COLO829 (cell line): Measurements from ENCODE around the gene STAB1.
A peak's percentile ranks its signal among the peaks of the same experiment; 100 is the strongest.
"Not testable (repeated sequence)": the region's sequence is repeated elsewhere in the genome, so short reads cannot be mapped to it uniquely, and the experiment has no call there.

ENCODE experiments used
- DNase-seq: peaks from one replicate; pipeline ENCODE4 v3.0.0; 2012; ENCODE audit warnings: low spot score

The STAB1 gene

DNA sequence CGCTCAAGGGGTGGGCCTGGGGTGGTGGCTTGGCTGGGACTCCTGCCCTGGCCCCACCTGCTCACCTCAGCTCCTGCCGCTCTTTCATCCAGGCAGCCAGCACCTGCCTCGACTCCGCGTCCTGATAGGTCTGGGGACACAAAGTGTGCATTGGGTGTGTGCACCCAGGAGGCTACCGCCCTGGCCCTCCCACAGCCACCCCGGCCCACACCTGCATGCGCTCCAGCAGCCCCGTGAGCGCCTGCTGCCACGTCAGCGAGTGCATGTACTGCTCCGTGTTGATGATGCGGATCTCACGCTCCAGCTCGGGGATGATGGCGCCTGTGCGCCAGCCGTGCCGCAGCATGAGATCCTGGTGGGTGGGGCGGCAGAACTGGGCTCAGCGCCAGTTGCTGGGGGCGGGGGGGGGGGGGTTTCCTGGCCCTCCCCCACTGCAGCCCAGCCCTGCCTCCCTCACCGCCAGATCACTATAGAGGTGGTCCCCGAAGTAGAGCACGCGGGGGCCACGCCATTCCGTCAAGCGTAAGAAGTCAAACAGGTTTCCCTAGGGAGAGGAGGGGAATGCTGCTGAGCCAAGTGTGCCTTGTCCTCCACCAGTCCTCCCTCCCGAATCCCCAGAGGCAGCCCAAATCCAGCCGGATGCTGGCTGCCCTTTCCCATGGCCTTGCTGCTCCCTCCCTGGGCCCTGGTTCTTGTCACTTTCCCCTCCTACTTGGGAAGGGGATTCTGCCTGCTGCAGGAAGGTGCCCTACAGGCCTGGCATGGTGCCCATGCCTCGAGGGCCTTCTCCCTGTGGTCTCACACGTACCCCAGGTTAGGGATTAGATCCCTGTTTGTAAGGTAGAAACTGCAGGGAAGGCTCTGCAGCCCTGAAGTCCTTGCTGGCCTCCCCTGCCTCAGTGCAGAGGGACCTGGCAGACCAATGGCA is 29.9 kb downstream of the STAB1 start:
- DNase-seq, result no peak

DNA sequence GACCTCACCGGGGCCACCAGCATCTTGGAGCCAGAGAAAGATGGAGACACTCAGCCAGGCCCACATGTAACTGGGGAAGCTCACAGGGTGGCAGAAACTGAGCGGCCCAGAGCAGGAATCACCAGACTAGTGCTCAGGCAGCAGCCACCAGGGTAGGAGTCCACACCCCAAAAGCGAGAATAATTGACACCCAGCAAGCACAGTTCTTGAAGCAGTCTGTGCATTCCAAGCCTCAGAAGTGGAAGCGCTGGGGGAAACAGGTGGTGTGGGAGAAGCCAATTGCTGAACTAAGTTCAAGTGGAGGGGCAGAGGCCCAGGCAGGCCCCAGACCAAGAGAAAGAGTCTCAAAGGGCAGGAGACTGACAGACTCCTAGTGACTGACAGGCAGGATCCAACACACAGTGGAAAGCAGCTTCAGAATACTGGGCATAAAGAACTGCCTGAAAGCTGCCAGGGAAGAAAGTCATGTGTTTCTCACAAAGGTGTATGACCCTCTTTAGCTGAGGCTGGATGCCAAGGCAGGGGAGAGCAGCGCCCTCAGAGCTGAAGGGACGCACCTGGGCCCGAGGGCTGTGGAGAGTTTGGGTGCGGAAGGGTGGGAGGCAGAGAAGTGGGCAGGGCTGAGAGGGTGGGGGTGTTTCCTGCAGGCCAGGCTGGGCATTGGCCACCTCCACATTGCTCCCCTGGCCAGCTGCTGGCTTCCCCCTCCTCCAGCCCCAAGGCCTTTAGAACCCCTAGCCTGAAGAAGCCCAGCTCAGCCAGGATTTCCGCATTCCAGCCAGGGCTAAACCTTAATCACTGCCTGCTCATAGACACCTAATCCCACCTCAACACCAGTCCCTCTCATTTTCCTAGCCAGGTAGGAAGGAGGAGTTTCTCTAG is 30.8 kb downstream of the STAB1 start:
- no peak for DNase-seq

DNA sequence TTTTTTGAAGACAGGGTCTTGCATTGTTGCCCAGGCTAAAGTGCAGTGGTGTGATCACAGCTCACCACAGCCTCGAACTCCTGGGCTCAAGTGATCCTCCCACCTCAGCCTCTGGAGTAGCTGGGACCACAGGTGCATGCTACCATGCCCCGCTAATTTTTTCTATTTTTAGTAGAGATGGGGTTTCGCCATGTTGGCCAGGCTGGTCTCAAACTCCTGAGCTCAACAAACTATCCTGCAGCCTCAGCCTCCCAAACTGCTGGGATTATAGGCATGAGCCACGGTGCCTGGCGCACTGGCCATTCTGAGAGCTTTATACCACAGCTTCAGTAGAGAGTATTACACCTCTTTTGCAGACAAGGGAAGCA is 31.5 kb downstream of the STAB1 start:
- DNase-seq, result not testable (repeated sequence)

DNA sequence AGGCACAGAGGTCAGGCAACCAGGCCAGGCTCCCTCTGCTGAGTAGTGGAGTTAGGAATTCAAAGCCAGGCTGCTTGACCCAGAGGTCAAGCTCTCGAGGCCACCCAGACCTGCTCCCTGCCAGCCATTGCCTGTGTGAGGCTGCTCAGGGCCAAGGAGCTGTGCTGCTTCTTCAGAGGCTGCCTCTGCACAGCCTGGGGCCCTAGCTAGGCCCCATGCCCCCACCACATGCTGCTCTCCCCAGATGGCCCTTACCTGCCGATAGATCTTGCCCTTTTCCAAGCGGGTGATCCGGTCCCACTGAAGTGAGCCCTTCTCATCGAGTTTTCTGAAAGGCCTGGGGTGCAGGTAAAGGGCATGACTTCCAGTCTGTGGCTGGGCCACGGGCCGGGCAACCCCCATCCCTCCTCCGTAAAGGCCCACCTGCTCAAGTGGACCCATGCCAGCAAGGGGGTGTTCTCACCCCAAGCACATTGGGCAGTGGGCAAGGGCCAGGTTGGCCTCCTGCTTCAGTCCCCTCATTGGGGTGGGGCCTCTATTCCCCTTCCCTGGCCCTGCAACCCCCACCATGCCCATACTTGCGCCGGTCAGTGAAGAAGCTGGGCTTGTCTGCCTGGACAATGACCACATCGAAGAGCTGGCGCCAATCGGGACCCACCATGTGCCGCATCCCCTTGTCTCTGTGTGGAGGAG is 32.0 kb downstream of the STAB1 start:
- no peak for DNase-seq

DNA sequence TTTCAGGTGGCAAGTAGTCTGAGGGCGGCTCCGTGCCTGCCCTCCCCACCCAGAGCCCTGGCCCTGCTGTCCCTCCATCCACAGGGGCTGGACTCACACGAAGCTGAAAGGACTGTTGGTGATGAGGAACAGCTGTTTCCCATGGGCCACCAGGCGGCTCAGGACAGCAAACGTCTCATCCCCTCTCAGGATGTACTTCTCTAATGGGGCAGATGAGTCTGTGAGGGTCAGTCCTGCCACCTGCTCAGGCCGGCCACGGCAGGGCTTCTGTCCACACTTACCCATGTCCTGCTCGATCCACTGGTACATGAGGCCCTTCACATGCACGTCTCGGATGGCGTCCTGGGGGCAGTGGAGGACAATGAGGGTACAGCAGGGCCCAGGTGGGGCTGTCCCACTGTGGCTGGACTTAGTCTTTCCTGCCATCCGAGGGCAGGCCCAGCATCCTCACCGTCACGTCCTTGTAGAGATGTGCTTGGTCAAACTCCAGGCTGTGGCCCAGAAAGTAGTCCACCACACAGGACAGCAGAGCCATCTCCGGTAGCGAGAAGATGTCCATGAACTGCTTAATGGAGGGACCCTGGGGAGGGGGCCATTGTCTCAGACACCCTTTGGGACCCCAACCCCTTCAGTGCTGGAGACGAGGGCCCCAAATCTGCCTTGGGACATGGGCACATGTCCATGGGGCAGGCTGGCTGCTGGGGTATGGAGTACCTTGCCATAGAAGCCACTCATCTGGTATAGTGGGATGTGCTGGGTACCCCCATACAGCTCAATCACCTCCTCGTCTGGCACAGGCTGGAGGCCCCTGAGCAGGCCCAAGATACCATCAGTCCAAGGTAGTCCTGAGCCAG is 32.8 kb downstream of the STAB1 start:
- DNase-seq, result no peak

DNA sequence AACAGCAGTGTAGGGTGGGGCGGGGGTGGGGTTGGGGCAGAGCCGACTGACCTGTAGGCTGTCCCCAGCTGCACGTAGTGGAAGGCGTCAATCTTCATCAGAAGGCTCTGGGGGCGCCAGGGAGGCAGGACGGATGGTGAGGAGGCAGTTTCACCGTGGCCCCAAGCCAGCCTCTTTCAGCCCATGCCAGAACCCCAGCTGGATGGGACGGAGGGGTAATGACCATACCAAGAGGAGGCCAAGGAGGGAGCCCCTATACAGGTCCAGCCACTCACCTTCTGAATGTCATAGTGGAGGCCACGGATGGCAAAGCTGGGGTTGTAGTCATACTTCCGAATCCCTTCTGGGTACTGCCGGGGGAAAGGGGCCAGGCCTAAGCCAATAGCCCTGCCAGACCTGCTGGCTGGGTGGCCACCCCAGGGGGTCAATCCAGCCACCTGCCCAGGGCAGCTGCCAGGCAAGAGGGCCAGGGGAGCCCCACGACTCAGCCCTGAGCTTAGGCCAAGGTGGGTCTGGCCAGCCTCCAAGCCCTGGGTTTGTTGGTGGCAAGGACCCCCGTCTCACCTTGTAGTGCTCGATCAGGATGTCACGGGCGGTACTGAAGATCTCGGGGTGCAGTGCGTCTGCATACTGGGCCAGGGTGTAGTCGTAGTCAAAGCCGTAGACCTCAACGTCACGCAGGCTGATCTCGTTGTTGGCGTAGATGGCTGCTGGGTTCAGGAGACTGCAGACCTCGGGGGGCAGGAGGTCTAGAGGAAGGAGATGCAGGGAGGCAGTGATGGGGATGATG is 33.6 kb downstream of the STAB1 start:
- no peak for DNase-seq

DNA sequence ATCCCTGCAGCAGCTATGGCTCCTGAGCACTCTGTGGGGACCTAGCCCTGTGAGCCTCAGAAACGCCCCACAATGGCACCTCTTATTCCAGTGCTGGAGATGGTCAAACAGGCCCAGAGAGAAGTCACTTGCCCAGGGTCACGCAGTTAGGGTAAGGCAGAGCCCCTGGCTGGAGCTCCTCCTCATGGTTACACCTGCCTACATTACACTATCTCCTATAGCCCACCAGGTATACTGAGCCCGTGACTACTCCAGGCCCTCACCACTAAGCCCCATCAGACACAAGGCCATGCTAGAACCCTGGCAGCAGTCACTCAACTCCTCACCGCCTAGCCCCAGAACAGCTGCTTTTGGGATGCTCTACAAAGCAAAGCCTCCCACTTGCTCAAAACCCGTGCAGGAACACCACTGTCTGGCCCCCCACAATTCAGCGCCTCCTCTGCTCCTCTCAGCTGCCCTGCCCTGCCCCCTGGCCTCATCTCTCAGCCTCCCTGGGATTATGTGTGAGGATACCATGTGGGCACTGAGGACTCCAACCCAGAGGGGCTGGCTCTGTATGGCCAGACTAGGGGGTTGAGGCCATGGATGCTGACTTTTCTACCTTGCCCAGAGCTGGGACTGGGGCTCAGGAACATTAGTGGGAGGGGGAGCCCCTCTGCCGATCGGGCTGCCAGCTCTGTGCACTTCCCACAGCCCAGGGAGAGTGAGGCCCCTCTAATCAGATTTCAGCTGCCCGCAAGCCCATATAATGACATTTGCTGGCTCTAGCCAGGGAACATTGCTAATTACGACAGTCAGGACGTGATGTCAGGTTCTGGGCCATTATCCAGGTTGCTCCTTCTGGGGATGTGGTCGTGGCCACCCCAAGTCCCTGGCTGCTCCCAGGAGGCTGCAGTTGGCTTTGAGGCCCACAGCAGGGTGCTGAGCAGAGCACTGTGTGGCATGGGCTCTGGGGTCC is 34.5 kb downstream of the STAB1 start:
- no peak for DNase-seq

DNA sequence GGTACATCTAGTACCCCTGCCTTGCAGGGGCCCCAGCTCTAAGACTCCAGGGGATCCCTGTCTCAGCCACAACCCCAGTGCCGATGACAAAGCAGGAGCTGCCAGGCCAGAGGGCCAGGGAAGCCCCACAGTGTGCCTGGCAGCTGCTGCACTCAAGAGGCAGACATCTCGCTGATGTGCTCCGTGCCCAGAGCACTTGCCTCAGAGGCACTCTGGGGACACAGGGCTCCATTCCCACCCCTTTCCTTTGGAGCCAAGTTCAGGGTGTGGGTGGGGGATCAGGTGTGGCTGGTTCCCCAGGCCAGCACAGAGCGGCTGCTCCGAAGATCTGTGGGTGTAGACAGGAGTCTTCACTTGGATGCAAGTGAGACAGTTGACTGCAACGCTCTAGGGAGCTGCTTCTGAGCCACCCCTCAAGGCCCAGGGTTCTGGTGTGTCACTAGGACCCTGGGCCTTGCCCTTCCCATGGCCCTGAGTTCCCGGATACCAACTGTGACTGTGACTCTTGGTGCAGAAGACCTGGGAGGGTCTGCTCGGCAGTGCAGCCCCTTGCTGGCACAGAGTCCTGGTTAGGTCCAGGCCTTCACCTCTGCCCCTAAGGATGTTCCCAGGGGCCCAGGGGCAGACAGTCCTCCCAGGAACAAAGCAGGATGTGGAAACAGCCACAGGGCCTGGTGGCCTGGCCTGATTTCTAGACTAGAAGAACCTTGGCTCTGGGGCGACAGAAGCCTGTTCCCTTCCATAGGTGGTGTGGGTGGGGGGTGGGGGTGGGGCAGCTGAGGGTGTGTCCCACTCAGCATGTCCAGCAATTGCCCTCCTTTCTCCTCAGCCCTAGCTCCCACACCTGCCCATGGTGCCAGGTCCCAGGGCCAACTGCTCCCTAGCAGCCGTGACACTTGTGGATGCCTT is 36.0 kb downstream of the STAB1 start:
- no peak for DNase-seq

DNA sequence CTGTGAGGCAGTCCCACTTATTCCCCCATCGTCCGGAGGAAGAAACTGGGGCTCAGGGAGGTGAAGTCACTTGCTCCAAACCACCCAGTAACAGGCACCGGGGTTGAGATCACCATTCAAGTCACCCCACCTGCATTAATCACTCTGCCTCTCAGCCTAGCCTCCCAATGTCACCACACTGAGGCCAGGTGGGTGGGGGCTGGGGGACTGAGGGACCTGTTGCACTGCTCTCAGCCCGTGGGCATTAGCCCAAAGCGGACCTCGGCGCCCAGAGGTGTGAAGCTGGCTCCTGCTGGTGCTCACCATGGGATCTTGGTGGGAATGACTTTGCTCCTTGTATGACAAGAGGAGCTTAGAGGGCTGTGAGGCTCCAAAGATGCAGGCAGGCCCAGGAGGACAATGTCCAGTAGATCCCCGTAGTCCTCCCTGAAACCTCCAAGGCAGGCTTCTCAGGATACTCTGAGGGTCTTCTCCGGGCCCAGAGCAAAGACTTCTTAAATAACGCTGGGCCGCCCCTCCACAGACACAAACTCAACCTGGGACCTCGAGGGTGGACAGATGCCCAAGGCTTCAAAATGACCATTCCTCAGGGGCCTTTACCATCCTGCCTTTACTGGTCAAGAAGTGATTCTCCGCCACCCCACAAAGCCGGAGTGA is 36.9 kb downstream of the STAB1 start:
- no peak for DNase-seq

DNA sequence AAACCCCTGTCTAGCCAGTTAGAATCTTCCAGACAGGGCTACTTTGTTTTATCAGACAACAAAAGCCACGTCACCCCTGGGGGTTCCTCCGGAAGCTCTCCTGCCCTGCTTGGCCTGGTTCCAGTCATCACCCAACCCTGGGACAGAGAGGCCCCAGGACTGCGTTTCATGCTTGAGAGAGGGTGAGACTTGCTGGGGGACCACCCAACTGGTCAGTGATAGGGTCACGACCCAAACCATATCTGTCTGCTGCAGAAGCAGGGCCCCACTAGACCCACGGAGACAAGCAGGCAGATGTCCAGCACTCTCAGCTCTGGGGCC is 37.3 kb downstream of the STAB1 start:
- DNase-seq, result no peak

DNA sequence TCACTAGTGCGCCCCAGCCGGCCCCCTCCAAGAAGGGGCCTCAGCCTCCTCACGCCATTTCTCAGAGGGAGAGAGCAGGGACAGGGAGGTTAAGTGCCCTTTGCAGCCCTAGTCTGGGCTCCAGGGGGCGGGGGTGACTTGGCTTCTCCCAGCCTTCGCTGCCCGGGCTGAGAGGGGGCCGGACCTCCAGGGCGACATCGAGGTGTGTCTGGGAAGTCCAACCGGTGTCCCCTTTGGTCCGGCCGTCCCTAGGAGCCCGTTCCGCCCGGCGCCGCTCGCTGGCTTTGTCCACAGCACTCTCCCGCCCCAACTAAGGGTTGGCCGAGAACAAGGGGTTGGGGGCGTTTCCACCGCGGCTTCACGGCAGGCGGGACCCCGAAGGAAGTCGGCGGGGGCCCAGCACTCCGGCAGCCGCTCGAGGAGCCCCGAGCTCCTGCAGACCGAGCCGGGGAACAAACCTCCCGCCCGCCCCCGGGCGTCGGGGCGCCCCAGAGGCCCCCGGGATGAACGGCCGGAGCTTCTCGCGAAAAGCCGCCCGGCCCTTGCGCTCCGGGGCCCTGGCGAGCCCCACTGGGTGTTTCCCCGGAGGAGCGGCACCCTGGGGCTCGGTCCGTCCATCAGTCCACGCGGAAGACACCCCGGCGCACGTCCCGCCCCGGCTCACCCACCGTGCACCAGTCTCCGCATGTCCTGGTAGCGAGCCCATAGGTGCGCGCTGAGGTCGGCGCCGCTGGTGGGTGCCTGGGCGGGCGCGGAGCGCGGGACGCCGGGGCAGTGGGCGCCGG is 37.9 kb downstream of the STAB1 start:
- DNase-seq, result no peak

DNA sequence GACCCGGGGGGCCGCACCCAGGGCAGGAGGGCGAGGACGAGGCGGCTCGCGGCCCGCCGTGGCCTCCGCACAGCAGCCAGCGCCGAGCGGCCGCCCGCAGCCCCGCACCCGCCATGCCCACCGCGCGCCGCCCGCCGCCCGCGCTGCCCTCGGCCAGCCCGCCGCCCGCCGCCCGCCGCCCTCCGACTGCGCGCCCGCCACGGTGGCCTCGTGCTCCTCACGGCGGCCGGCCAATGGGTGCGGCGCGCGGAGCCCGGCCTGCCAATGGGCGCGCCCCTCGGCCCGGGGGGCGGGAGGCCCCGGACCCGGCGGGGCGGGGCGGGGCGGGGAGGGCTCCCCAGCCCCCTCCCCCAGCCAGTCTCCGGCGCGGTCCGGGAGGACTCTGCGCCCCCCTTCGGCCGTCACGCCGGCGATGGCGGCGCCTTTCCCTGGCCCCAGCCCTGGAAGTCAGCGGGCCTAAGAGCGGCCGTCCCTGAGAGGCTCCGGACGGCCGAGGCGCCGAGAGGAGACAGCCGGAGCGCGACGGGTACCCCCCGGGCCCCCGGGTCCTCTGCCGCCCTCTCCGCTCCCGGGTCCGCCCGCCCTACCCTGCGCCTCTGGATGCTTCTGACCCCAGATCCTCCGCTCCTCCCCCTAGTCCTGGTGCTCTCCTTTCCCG is 38.6 kb downstream of the STAB1 start, which contains the start of gene NT5DC2:
Gene NT5DC2 (minus strand): TSS at position 235 of the 658 bp plus-strand sequence. CDS start 120 bp downstream, at position 115.
- peak; percentile 53 for DNase-seq

DNA sequence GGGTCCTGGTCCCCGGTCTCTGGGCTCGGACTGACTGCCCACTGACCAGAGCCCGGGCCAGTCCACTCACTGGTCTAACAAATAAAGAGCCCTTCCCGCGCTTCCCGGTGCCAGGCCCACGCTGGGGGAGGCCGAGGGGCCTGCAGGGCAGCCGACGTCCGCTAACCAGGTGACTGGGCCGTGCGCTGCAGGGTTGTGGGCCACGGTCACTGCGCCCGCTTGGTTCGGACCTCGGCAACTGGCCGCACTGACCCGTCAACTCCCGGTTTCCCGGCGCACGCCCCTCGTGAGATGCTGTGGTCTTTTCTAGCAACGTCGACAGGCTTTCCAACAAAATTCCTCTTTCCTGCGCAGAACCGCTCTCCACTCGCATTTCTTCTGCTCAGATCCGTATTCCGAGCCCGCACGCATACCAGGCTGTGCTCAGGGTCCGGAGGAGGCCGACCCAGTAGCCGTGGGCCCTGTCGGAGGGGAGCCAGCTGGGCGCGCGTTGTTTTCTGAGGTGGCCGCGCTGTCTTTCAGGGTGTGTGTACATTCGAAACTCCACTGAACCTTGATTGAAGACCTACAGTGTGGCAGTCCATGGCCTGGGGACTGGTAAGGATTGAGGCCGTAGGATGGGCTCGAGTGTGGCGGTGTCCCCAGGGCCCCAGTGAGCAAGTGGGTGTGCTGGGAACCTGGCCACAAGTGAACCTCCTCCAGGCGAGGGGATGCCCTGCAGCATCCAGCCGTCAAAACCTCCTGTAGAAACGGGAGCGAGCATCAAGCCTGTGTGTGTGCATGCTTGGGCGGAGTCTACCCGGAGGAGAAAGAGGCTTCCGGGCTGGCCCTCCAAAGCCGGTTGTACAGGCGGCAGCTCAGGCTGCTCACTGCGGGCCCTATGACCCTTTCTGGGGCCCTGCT is 39.4 kb downstream of the STAB1 start:
- DNase-seq, result no peak

DNA sequence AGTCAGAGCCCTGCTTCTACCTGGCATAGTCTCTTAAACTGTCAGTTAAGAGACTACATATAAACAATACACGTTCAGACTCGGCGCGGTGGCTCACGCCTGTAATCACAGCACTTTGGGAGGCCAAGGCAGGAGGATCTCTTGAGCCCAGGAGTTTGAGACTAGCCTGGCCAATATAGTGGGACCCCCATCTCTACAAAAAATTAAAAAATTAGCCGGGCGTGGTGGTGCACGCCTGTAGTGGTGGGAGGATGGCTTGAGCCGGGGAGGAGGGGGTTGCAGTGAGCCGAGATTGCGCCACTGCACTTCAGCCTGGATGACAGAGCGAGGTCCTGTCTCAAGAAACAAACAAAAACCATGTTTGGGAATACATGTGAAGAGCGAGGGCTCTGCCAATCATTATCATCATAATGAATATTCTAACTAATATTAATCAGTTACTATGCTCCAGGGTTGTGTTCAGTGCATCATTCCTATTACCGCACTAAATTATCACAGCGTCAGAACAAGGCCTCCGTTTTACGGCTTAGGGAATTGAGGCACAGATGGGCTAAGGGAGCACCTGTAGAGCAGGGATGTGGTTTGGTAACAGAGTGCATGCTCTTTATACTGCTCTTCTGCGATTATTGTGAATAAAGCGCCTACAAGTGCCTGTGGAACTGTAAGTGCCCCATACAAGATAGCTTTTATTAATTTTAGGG is 40.4 kb downstream of the STAB1 start:
- no peak for DNase-seq

DNA sequence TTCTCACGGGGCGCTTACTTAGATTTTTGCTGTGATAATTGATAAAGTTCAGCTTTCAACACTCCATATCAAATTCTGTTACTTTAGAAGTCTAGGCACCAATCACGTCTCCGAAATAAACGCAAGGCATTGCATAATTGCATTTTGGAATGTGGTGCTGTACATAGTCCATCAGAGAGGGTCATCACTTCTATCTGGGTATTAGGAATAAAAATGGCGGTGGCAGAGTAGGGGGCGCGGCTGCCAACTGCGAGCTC is 40.9 kb downstream of the STAB1 start:
- DNase-seq, result no peak
